ENCODE data around the gene C4orf54. TPM values are rescaled to one million over a fixed set of nuclear protein-coding genes. Genes with fewer than 3 reads are reported as not detected.

Gene C4orf54
- total and polyA plus RNA-seq, 4 donors, result 0.05 to 0.20 (median 0.06) TPM; not detected in 1

- no peak for DNase-seq (ENCODE audit: low read depth in 4 of 6, low spot score in 6 of 6)
- no peaks in the 10 kb centered on the region for H3K9me3 ChIP-seq (ENCODE audit: control insufficient read depth, insufficient read depth, low read length)
- H3K36me3 ChIP-seq (ENCODE audit: control insufficient read depth, insufficient read depth, low read length), result no peaks in the 10 kb centered on the region
- no peaks in the 10 kb centered on the region for H3K4me1 ChIP-seq (ENCODE audit: control insufficient read depth, insufficient read depth, low read length)
- WGBS (ENCODE audit: insufficient coverage), result no CpG with 5 or more reads among the region's 1 CpG
- H3K27me3 ChIP-seq (ENCODE audit: control insufficient read depth, insufficient read depth, low read length), result no peaks in the 10 kb centered on the region
- no peak overlapping the region for H3K4me3 ChIP-seq (ENCODE audit: low read depth, low read length)
- no peak overlapping the region for H3K27ac ChIP-seq (ENCODE audit: low read depth, low read length)
Measured at GRCh38 chr4:99630857-99631360, 26.7 kb downstream of the C4orf54 start.

- Histone ChIP-seq H3K27me3 (ENCODE audit: control insufficient read depth, insufficient read depth, low read length) (no peaks in the 10 kb centered on the region), H3K36me3 (ENCODE audit: control insufficient read depth, insufficient read depth, low read length) (no peaks in the 10 kb centered on the region), H3K4me3 (ENCODE audit: low read depth, low read length) (no peak overlapping the region), H3K4me1 (ENCODE audit: control insufficient read depth, insufficient read depth, low read length) (no peaks in the 10 kb centered on the region), H3K9me3 (ENCODE audit: control insufficient read depth, insufficient read depth, low read length) (no peaks in the 10 kb centered on the region), H3K27ac (ENCODE audit: low read depth, low read length) (no peak overlapping the region)
- no peak for DNase-seq (ENCODE audit: low read depth in 4 of 6, low spot score in 6 of 6)
Measured at GRCh38 chr4:99629962-99630554, 27.6 kb downstream of the C4orf54 start.

- no peak overlapping the region for H3K27ac ChIP-seq (ENCODE audit: low read depth, low read length)
- H3K27me3 ChIP-seq (ENCODE audit: control insufficient read depth, insufficient read depth, low read length), result no peaks in the 10 kb centered on the region
Measured at GRCh38 chr4:99628040-99628439, 29.6 kb downstream of the C4orf54 start.

GRCh38 chr4:99625369-99625768, 32.3 kb downstream of the C4orf54 start:
- no peak for DNase-seq (ENCODE audit: low read depth in 4 of 6, low spot score in 6 of 6)
- no CpG with 5 or more reads among the region's 5 CpGs for WGBS (ENCODE audit: insufficient coverage)
- no peak overlapping the region for H3K27ac ChIP-seq (ENCODE audit: low read depth, low read length)

More at GRCh38 chr4:99628040-99628439, 29.6 kb downstream of the C4orf54 start:
- Histone ChIP-seq H3K4me3 (ENCODE audit: low read depth, low read length) (no peak overlapping the region), H3K9me3 (ENCODE audit: control insufficient read depth, insufficient read depth, low read length) (no peaks in the 10 kb centered on the region), H3K4me1 (ENCODE audit: control insufficient read depth, insufficient read depth, low read length) (no peaks in the 10 kb centered on the region), H3K36me3 (ENCODE audit: control insufficient read depth, insufficient read depth, low read length) (no peaks in the 10 kb centered on the region)
- WGBS (ENCODE audit: insufficient coverage), result no CpG with 5 or more reads among the region's 1 CpG
- DNase-seq (ENCODE audit: low read depth in 4 of 6, low spot score in 6 of 6), result no peak

GRCh38 chr4:99624141-99624719, 33.4 kb downstream of the C4orf54 start:
- H3K36me3 ChIP-seq (ENCODE audit: control insufficient read depth, insufficient read depth, low read length), result no peaks in the 10 kb centered on the region
- WGBS (ENCODE audit: insufficient coverage), result no CpG with 5 or more reads among the region's 4 CpGs
- peak in 2 of 6 donors; percentile 15 to 35 for DNase-seq (ENCODE audit: low read depth in 4 of 6, low spot score in 6 of 6)
- H3K27ac ChIP-seq (ENCODE audit: low read depth, low read length), result no peak overlapping the region
- H3K4me3 ChIP-seq (ENCODE audit: low read depth, low read length), result no peak overlapping the region
- no peaks in the 10 kb centered on the region for H3K27me3 ChIP-seq (ENCODE audit: control insufficient read depth, insufficient read depth, low read length)
- H3K4me1 ChIP-seq (ENCODE audit: control insufficient read depth, insufficient read depth, low read length), result no peaks in the 10 kb centered on the region
- H3K9me3 ChIP-seq (ENCODE audit: control insufficient read depth, insufficient read depth, low read length), result no peaks in the 10 kb centered on the region

More at GRCh38 chr4:99625369-99625768, 32.3 kb downstream of the C4orf54 start:
- H3K4me1 ChIP-seq (ENCODE audit: control insufficient read depth, insufficient read depth, low read length), result no peaks in the 10 kb centered on the region
- no peak overlapping the region for H3K4me3 ChIP-seq (ENCODE audit: low read depth, low read length)
- H3K36me3 ChIP-seq (ENCODE audit: control insufficient read depth, insufficient read depth, low read length), result no peaks in the 10 kb centered on the region
- H3K27me3 ChIP-seq (ENCODE audit: control insufficient read depth, insufficient read depth, low read length), result no peaks in the 10 kb centered on the region
- H3K9me3 ChIP-seq (ENCODE audit: control insufficient read depth, insufficient read depth, low read length), result no peaks in the 10 kb centered on the region

- Histone ChIP-seq H3K4me1 (ENCODE audit: control insufficient read depth, insufficient read depth, low read length) (no peaks in the 10 kb centered on the region), H3K9me3 (ENCODE audit: control insufficient read depth, insufficient read depth, low read length) (no peaks in the 10 kb centered on the region), H3K27me3 (ENCODE audit: control insufficient read depth, insufficient read depth, low read length) (no peaks in the 10 kb centered on the region), H3K36me3 (ENCODE audit: control insufficient read depth, insufficient read depth, low read length) (no peaks in the 10 kb centered on the region), H3K27ac (ENCODE audit: low read depth, low read length) (no peak overlapping the region), H3K4me3 (ENCODE audit: low read depth, low read length) (no peak overlapping the region)
- WGBS (ENCODE audit: insufficient coverage), result 89% methylated on average over 1 of the region's 1 CpG
- no peak for DNase-seq (ENCODE audit: low read depth in 4 of 6, low spot score in 6 of 6)
Measured at GRCh38 chr4:99622341-99622740, 35.3 kb downstream of the C4orf54 start.

- no CpG with 5 or more reads among the region's 1 CpG for WGBS (ENCODE audit: insufficient coverage)
- Histone ChIP-seq H3K4me3 (ENCODE audit: low read depth, low read length) (no peak overlapping the region), H3K27ac (ENCODE audit: low read depth, low read length) (no peak overlapping the region), H3K4me1 (ENCODE audit: control insufficient read depth, insufficient read depth, low read length) (no peaks in the 10 kb centered on the region), H3K9me3 (ENCODE audit: control insufficient read depth, insufficient read depth, low read length) (no peaks in the 10 kb centered on the region), H3K27me3 (ENCODE audit: control insufficient read depth, insufficient read depth, low read length) (no peaks in the 10 kb centered on the region), H3K36me3 (ENCODE audit: control insufficient read depth, insufficient read depth, low read length) (no peaks in the 10 kb centered on the region)
- DNase-seq (ENCODE audit: low read depth in 4 of 6, low spot score in 6 of 6), result no peak
Measured at GRCh38 chr4:99617374-99617773, 40.3 kb downstream of the C4orf54 start.

GRCh38 chr4:99615170-99615820, 42.3 kb downstream of the C4orf54 start:
- Histone ChIP-seq H3K4me1 (ENCODE audit: control insufficient read depth, insufficient read depth, low read length) (no peaks in the 10 kb centered on the region), H3K36me3 (ENCODE audit: control insufficient read depth, insufficient read depth, low read length) (no peaks in the 10 kb centered on the region), H3K4me3 (ENCODE audit: low read depth, low read length) (no peak overlapping the region), H3K27me3 (ENCODE audit: control insufficient read depth, insufficient read depth, low read length) (no peaks in the 10 kb centered on the region), H3K27ac (ENCODE audit: low read depth, low read length) (no peak overlapping the region), H3K9me3 (ENCODE audit: control insufficient read depth, insufficient read depth, low read length) (no peaks in the 10 kb centered on the region)
- DNase-seq (ENCODE audit: low read depth in 4 of 6, low spot score in 6 of 6), result peak in 1 of 6 donors; percentile 7
- WGBS (ENCODE audit: insufficient coverage), result no CpG with 5 or more reads among the region's 1 CpG

GRCh38 chr4:99614491-99614890, 43.1 kb downstream of the C4orf54 start:
- no peaks in the 10 kb centered on the region for H3K36me3 ChIP-seq (ENCODE audit: control insufficient read depth, insufficient read depth, low read length)
- no peaks in the 10 kb centered on the region for H3K4me1 ChIP-seq (ENCODE audit: control insufficient read depth, insufficient read depth, low read length)
- no peak overlapping the region for H3K27ac ChIP-seq (ENCODE audit: low read depth, low read length)
- no peaks in the 10 kb centered on the region for H3K27me3 ChIP-seq (ENCODE audit: control insufficient read depth, insufficient read depth, low read length)
- H3K9me3 ChIP-seq (ENCODE audit: control insufficient read depth, insufficient read depth, low read length), result no peaks in the 10 kb centered on the region
- 100% methylated on average over 1 of the region's 1 CpG for WGBS (ENCODE audit: insufficient coverage)
- DNase-seq (ENCODE audit: low read depth in 4 of 6, low spot score in 6 of 6), result no peak
- no peak overlapping the region for H3K4me3 ChIP-seq (ENCODE audit: low read depth, low read length)

GRCh38 chr4:99612704-99613103, 44.9 kb downstream of the C4orf54 start:
- H3K27ac ChIP-seq (ENCODE audit: low read depth, low read length), result no peak overlapping the region
- no peak for DNase-seq (ENCODE audit: low read depth in 4 of 6, low spot score in 6 of 6)
- no peaks in the 10 kb centered on the region for H3K9me3 ChIP-seq (ENCODE audit: control insufficient read depth, insufficient read depth, low read length)
- H3K4me3 ChIP-seq (ENCODE audit: low read depth, low read length), result no peak overlapping the region
- 91% methylated on average over 2 of the region's 5 CpGs for WGBS (ENCODE audit: insufficient coverage)
- H3K27me3 ChIP-seq (ENCODE audit: control insufficient read depth, insufficient read depth, low read length), result no peaks in the 10 kb centered on the region
- H3K36me3 ChIP-seq (ENCODE audit: control insufficient read depth, insufficient read depth, low read length), result no peaks in the 10 kb centered on the region
- H3K4me1 ChIP-seq (ENCODE audit: control insufficient read depth, insufficient read depth, low read length), result no peaks in the 10 kb centered on the region
